Body of pancreas (tissue), 4 donors: ENCODE results near the gene ELAVL1. TPM values are rescaled to one million over a fixed set of nuclear protein-coding genes. Genes with fewer than 3 reads are reported as not detected.
A peak's percentile ranks its signal among the peaks of the same experiment; 100 is the strongest.

Source experiments
- ATAC-seq: fragments of 150-250 bp; one replicate; pipeline ENCODE4 v1.9.1; 2016
- DNase-seq, 4 donors: peaks; one replicate each; pipeline ENCODE4 v3.0.0-alpha.2; 2019
- H3K27ac ChIP-seq, 4 donors: fragments of 200-600 bp; sonication (generic); 1 replicate in 3 of 4; 2 replicates in 1 of 4; pipeline versions ENCODE4 v1.5.1 to v1.6.1; 2016 to 2019; ENCODE audit warnings: mild to moderate bottlenecking in 1 of 4, mixed read lengths in 1 of 4, moderate library complexity in 1 of 4
- H3K27me3 ChIP-seq, 2 donors: fragments of 200-600 bp; sonication (generic); one replicate each; pipeline ENCODE4 v1.6.0; 2016; ENCODE audit warnings: mild to moderate bottlenecking in 1 of 2
- H3K36me3 ChIP-seq, 2 donors: fragments of 200-600 bp; sonication (generic); replicated peaks in 1 of 2; 2 replicates each; pipeline ENCODE4 v1.5.1; 2016; ENCODE audit warnings: low read depth in 2 of 2; ENCODE audit not compliant: insufficient read depth in 1 of 2
- H3K4me1 ChIP-seq: fragments of 200-600 bp; sonication (generic); one replicate; pipeline ENCODE4 v1.6.0; 2016
- H3K4me3 ChIP-seq, 2 donors: fragments of 200-600 bp; sonication (generic); 1 replicate in 1 of 2; 2 replicates in 1 of 2; pipeline ENCODE4 v1.5.1; 2016 to 2019
- H3K9me3 ChIP-seq, 3 donors: fragments of 200-600 bp; sonication (generic); 1 replicate in 2 of 3; 2 replicates in 1 of 3; pipeline ENCODE4 v1.5.1; 2016
- POLR2A ChIP-seq, 3 donors: fragments of 450-650 bp; IDR thresholded peaks; one replicate each; pipeline ENCODE4 v1.6.1; 2016; ENCODE audit warnings: antibody characterized with exemption in 3 of 3, mild to moderate bottlenecking in 2 of 3
- WGBS, 2 donors: methylation state at CpG; one replicate each; pipeline ENCODE4 v1.1.5; 2017; 5-methylcytosine and 5-hydroxymethylcytosine counted together
- intact Hi-C: fragments of 100-400 bp; cut with DNase I; formaldehyde crosslinking; loops from one replicate; pipeline ENCODE4 v1.15.1; 2023
- total RNA-seq, 2 donors: library from RNA; depleted of rRNA; stranded (reverse); fragments of >200 nt; gene quantifications; one replicate each; pipeline ENCODE4 v1.1.0, GENCODE V29; 2016
- TF ChIP-seq, protein P1 (sequence below), 7 experiments: fragments of 450-650 bp in 4 of 7; fragments of 200-600 bp in 3 of 7; sonication (generic) in 3 of 7; IDR thresholded peaks; one replicate each; pipeline ENCODE4 v1.5.1; 2016 to 2019; ENCODE audit warnings: antibody characterized with exemption in 7 of 7

The ELAVL1 gene
- total RNA-seq, 2 donors from 2014 or later, result 9.3 to 15.8 TPM

GRCh38 chr19:7983286-7983950 is 22.0 kb downstream of the ELAVL1 start:
- peaks cover 5 to 13% of the 10 kb centered on the region in 2 donors for H3K36me3 ChIP-seq

DNA sequence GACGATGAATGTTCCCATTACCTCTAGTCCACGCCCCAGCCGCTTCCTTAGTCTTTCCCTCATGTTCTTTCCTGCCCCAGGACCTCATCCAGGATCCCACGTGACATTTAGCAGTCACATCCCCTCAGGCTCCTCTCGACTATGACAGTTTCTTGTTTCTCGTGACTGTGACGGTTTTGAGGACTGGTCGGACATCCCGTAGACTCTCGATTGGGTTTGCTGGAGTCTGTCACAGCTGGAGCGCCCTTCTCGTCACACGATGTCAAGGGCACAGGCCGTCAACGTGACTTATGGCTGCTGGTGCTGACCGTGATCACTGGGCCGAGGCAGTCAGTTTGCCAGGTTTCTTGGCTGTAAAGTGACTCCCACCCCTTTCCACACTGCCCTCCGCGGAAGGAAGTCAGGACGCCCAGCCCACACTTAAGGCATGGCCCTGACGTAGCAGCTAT is 22.8 kb downstream of the ELAVL1 start:
- H3K36me3 ChIP-seq, result peaks cover 5 to 11% of the 10 kb centered on the region in 2 donors
- ATAC-seq (no peak), DNase-seq (no peak)
- no peak overlapping the region for H3K27ac ChIP-seq
- H3K4me1 ChIP-seq, result peaks cover 7% of the 10 kb centered on the region
- WGBS, 2 donors, result 79 to 81% methylated on average over 20 to 21 of the region's 21 CpGs
- no peaks in the 10 kb centered on the region for H3K27me3 ChIP-seq
- intact Hi-C loops, result no loop called here
- H3K9me3 ChIP-seq, result no peaks in the 10 kb centered on the region
- TF ChIP-seq, protein P1, sequence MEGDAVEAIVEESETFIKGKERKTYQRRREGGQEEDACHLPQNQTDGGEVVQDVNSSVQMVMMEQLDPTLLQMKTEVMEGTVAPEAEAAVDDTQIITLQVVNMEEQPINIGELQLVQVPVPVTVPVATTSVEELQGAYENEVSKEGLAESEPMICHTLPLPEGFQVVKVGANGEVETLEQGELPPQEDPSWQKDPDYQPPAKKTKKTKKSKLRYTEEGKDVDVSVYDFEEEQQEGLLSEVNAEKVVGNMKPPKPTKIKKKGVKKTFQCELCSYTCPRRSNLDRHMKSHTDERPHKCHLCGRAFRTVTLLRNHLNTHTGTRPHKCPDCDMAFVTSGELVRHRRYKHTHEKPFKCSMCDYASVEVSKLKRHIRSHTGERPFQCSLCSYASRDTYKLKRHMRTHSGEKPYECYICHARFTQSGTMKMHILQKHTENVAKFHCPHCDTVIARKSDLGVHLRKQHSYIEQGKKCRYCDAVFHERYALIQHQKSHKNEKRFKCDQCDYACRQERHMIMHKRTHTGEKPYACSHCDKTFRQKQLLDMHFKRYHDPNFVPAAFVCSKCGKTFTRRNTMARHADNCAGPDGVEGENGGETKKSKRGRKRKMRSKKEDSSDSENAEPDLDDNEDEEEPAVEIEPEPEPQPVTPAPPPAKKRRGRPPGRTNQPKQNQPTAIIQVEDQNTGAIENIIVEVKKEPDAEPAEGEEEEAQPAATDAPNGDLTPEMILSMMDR (IDR thresholded peaks at IDR 0.05), result no peak
- no peak for TF ChIP-seq POLR2A (IDR thresholded peaks at IDR 0.05)
- H3K4me3 ChIP-seq, result no peak overlapping the region

More at GRCh38 chr19:7983286-7983950, 22.0 kb downstream of the ELAVL1 start:
- ATAC-seq, result no peak
- TF ChIP-seq, protein P1 (IDR thresholded peaks at IDR 0.05), result no peak
- no peak for TF ChIP-seq POLR2A (IDR thresholded peaks at IDR 0.05)
- Histone ChIP-seq H3K9me3 (no peaks in the 10 kb centered on the region), H3K4me3 (no peak overlapping the region), H3K27me3 (no peaks in the 10 kb centered on the region), H3K27ac (no peak overlapping the region), H3K4me1 (peaks cover 10% of the 10 kb centered on the region)
- intact Hi-C loops, result no loop called here
- WGBS, 2 donors, result 87 to 90% methylated on average over 14 to 18 of the region's 18 CpGs
- DNase-seq, result no peak

DNA sequence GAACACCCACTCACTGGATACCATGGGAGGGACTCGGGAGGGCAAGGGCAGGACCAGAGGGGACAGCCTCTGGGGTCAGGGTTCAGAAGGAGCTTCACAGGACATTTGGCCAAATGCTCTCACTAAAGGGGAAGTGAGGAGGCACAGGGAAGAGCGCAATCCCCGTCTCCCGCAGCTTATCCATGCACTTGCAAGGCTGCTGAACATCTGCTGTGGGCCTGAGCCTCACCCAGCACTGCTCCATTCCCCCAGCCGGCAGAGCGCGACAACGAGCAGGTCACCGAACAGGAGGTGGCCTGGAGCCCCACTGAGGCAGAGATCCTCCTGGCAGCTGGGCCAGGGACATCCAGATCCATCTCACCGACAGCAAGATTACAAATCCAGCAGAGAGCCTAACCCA is 23.3 kb downstream of the ELAVL1 start:
- DNase-seq (no peak), ATAC-seq (no peak)
- H3K4me1 ChIP-seq, result peaks cover 1% of the 10 kb centered on the region
- no peak overlapping the region for H3K4me3 ChIP-seq
- intact Hi-C loops, result no loop called here
- peaks cover 5 to 11% of the 10 kb centered on the region in 2 donors for H3K36me3 ChIP-seq
- TF ChIP-seq, protein P1 (IDR thresholded peaks at IDR 0.05), result no peak
- no peak for TF ChIP-seq POLR2A (IDR thresholded peaks at IDR 0.05)
- 91 to 93% methylated on average over 4 to 10 of the region's 10 CpGs for WGBS, 2 donors
- H3K27ac ChIP-seq, result peak overlapping the region in 1 of 4 donors; percentile 21
- no peaks in the 10 kb centered on the region for H3K9me3 ChIP-seq
- no peaks in the 10 kb centered on the region for H3K27me3 ChIP-seq

GRCh38 chr19:7981661-7982060 is 23.8 kb downstream of the ELAVL1 start:
- DNase-seq (no peak), ATAC-seq (no peak)
- Histone ChIP-seq H3K36me3 (peaks cover 5 to 11% of the 10 kb centered on the region in 2 donors), H3K27me3 (no peaks in the 10 kb centered on the region), H3K27ac (no peak overlapping the region), H3K4me3 (no peak overlapping the region), H3K9me3 (no peaks in the 10 kb centered on the region), H3K4me1 (no peaks in the 10 kb centered on the region)
- 95 to 96% methylated on average over 7 of the region's 7 CpGs for WGBS, 2 donors
- intact Hi-C loops, result no loop called here
- TF ChIP-seq, protein P1 (IDR thresholded peaks at IDR 0.05), result no peak

DNA sequence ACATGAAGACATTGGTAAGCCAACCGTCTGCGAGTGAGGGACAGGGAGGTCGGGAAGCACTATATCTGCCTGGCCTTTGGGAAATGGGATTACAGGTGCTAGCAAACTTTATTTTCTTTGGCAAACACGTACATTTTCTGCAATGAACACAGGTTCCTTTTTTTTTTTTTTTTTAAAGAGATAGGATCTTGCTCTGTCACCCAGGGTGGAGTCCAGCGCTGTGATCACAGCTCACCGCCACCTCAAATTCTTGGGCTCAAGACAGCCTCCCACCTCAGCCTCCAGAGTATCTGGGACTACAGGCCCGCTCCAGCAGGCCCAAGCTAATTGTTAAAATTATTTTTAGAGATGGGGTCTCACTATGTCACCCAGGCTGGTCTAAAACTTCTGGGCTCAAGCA is 24.2 kb downstream of the ELAVL1 start:
- H3K4me3 ChIP-seq, result no peak overlapping the region
- H3K27ac ChIP-seq, result no peak overlapping the region
- WGBS, 2 donors, result 65 to 76% methylated on average over 7 of the region's 7 CpGs
- H3K4me1 ChIP-seq, result no peaks in the 10 kb centered on the region
- H3K27me3 ChIP-seq, result no peaks in the 10 kb centered on the region
- intact Hi-C loops, result no loop called here
- TF ChIP-seq, protein P1 (IDR thresholded peaks at IDR 0.05), result no peak
- no peak for TF ChIP-seq POLR2A (IDR thresholded peaks at IDR 0.05)
- DNase-seq (no peak), ATAC-seq (no peak)
- H3K36me3 ChIP-seq, result peaks cover 5 to 11% of the 10 kb centered on the region in 2 donors
- H3K9me3 ChIP-seq, result no peaks in the 10 kb centered on the region
